ENCODE results near the gene DHRS11.

- TF ChIP-seq CTCF (IDR thresholded peaks at IDR 0.05) = no peak
- no peak for TF ChIP-seq POLR2A (IDR thresholded peaks at IDR 0.05)
Measured at GRCh38 chr17:36614081-36614480, 22.4 kb downstream of the DHRS11 start.

All from heart left ventricle (tissue), 13 donors.